A549 (cell line): ENCODE measurements around the gene CSTB. TPM values are rescaled to one million over a fixed set of nuclear protein-coding genes. Genes with fewer than 3 reads are reported as not detected.

Source experiments
- ATAC-seq, 2 experiments: fragments of 200-7000 bp in 1 of 2; fragments of >200 bp in 1 of 2; cut with Nextera tagmentation in 1 of 2; cut with Tn5 transposase in 1 of 2; 3 replicates each; pipeline versions ENCODE4 v1.8.0 to v1.9.1; 2018 to 2020; ENCODE audit warnings: mild to moderate bottlenecking in 1 of 2, moderate library complexity in 1 of 2
- CTCF ChIA-PET: fragments of 300-600 bp; sonication (Branson Sonifier 250); formaldehyde crosslinking; extraction: SDS; loops from one replicate; lab custom pipeline; 2021; ENCODE audit warnings: antibody characterized with exemption, inconsistent platforms; lab: Yijun Ruan, JAX
- POLR2A ChIA-PET: fragments of 350-600 bp; formaldehyde crosslinking; extraction: SDS; loops from one replicate; lab custom pipeline; 2021; ENCODE audit warnings: antibody characterized with exemption, inconsistent platforms; lab: Yijun Ruan, JAX
- DNase-seq, 2 experiments: peaks; one replicate each; pipeline versions ENCODE4 v3.0.0 to v3.0.0-alpha.2; 2011 to 2016; ENCODE audit warnings: low read depth in 1 of 2, low spot score in 1 of 2
- FAIRE-seq: peaks from 2 replicates; lab custom pipeline; 2011; peaks lifted over from hg19 to GRCh38; lab: Jason Lieb, UNC
- H3K27ac ChIP-seq, 2 experiments: fragments of >200 bp; sonication (Bioruptor Twin); formaldehyde crosslinking; 3 replicates each; pipeline ENCODE4 v1.5.1; 2016 to 2017
- H3K4me1 ChIP-seq: fragments of >200 bp; sonication (Bioruptor Twin); formaldehyde crosslinking; 3 replicates; pipeline ENCODE4 v1.6.1; 2016
- H3K4me2 ChIP-seq: fragments of >200 bp; sonication (Bioruptor Twin); formaldehyde crosslinking; 3 replicates; pipeline ENCODE4 v1.6.1; 2016
- H3K4me3 ChIP-seq: fragments of >200 bp; sonication (Bioruptor Twin); formaldehyde crosslinking; 3 replicates; pipeline ENCODE4 v1.5.1; 2016
- H3K9me3 ChIP-seq: fragments of >200 bp; sonication (Bioruptor Twin); formaldehyde crosslinking; 3 replicates; pipeline ENCODE4 v1.6.1; 2016
- CBX8 ChIP-seq: fragments of 200-600 bp; sonication (generic); IDR thresholded peaks from 2 replicates; pipeline ENCODE4 v1.6.1; 2016
- CEBPB ChIP-seq, 2 experiments: fragments of >200 bp in 1 of 2; sonication (Bioruptor Twin) in 1 of 2; formaldehyde crosslinking in 1 of 2; IDR thresholded peaks; 2 replicates each; pipeline ENCODE4 v1.6.1; 2012 to 2016
- CHD2 ChIP-seq: fragments of 150-350 bp; IDR thresholded peaks from 2 replicates; pipeline ENCODE4 v1.6.1; 2014; ENCODE audit warnings: low read length; ENCODE audit not compliant: partially characterized antibody
- EHF ChIP-seq: fragments of 250-450 bp; sonication (Bioruptor Pico); IDR thresholded peaks from 2 replicates; pipeline ENCODE4 v1.5.0; 2020; ENCODE audit warnings: mild to moderate bottlenecking
- HDAC2 ChIP-seq: fragments of 200-600 bp; sonication (generic); IDR thresholded peaks from 2 replicates; pipeline ENCODE4 v1.6.1; 2016
- HOXB5 ChIP-seq: fragments of 250-450 bp; sonication (Bioruptor Pico); IDR thresholded peaks from 2 replicates; pipeline ENCODE4 v1.5.0; 2020; ENCODE audit warnings: mild to moderate bottlenecking, moderate library complexity
- JUN ChIP-seq, 2 experiments: fragments of >200 bp; sonication (Bioruptor Twin); formaldehyde crosslinking; IDR thresholded peaks; 2 replicates in 1 of 2; 3 replicates in 1 of 2; pipeline ENCODE4 v1.6.1; 2016 to 2017
- MAZ ChIP-seq: fragments of 150-350 bp; IDR thresholded peaks from 2 replicates; pipeline ENCODE4 v1.6.1; 2014; ENCODE audit warnings: antibody characterized with exemption, low read depth, low read length, borderline replicate concordance
- RAD21 ChIP-seq, 2 experiments: fragments of >200 bp in 1 of 2; sonication (Bioruptor Twin) in 1 of 2; formaldehyde crosslinking in 1 of 2; IDR thresholded peaks in 1 of 2; conservative IDR thresholded peaks in 1 of 2; 2 replicates in 1 of 2; 3 replicates in 1 of 2; pipeline ENCODE4 v1.6.1; 2012 to 2018; ENCODE audit warnings: inconsistent platforms in 1 of 2
- RARB ChIP-seq: fragments of 250-450 bp; sonication (Bioruptor Pico); IDR thresholded peaks from 2 replicates; pipeline ENCODE4 v1.8.0; 2021; ENCODE audit warnings: mild to moderate bottlenecking, moderate library complexity
- RCOR1 ChIP-seq: fragments of 150-350 bp; IDR thresholded peaks from 2 replicates; pipeline ENCODE4 v1.6.1; 2014; ENCODE audit warnings: antibody characterized with exemption, low read length, low read depth
- RFX5 ChIP-seq: fragments of 450-650 bp; IDR thresholded peaks from 2 replicates; pipeline ENCODE4 v1.7.1; 2014; ENCODE audit warnings: antibody characterized with exemption, mild to moderate bottlenecking, moderate library complexity
- RNF2 ChIP-seq: fragments of 200-600 bp; sonication (generic); IDR thresholded peaks from 2 replicates; pipeline ENCODE4 v1.6.1; 2016; ENCODE audit warnings: low read depth, mild to moderate bottlenecking, antibody characterized with exemption, moderate library complexity, borderline replicate concordance
- ZC3H11A ChIP-seq: fragments of 450-650 bp; IDR thresholded peaks from 2 replicates; pipeline ENCODE4 v1.6.1; 2014; ENCODE audit warnings: antibody characterized with exemption, mild to moderate bottlenecking
- ZNF302 ChIP-seq: fragments of 250-450 bp; sonication (Bioruptor Pico); IDR thresholded peaks from 2 replicates; pipeline ENCODE4 v1.9.0; 2021; ENCODE audit warnings: inconsistent platforms, mild to moderate bottlenecking, moderate library complexity
- WGBS: methylation state at CpG from one replicate; pipeline ENCODE4 v1.1.6; 2017; ENCODE audit errors: missing lambda C conversion rate; 5-methylcytosine and 5-hydroxymethylcytosine counted together
- polyA plus RNA-seq, 4 experiments: library from polyadenylated mRNA; depleted of rRNA in 3 of 4; stranded (reverse); fragments of >200 nt; fragmentation: RNase III in 1 of 4; extraction: RNeasy Plus Mini Kit Qiagen cat#74134 plus additional on column Dnase treatment in 1 of 4; gene quantifications; 2 replicates in 3 of 4; 3 replicates in 1 of 4; pipeline ENCODE4 v1.2.3, GENCODE V29; 2011 to 2017
- TF ChIP-seq, protein P1 (sequence below): fragments of 250-450 bp; sonication (Bioruptor Pico); IDR thresholded peaks from 2 replicates; pipeline ENCODE4 v1.5.0; 2021; ENCODE audit warnings: mild to moderate bottlenecking, moderate library complexity, borderline replicate concordance
- TF ChIP-seq, protein P2 (sequence below): fragments of 250-450 bp; sonication (Bioruptor Pico); IDR thresholded peaks from 2 replicates; pipeline ENCODE4 v1.5.0; 2020; ENCODE audit warnings: low read depth, mild to moderate bottlenecking, moderate library complexity
- TF ChIP-seq, protein P3 (sequence below): fragments of 200-600 bp; sonication (generic); IDR thresholded peaks from 2 replicates; pipeline ENCODE4 v1.6.1; 2016; ENCODE audit warnings: antibody characterized with exemption, mild to moderate bottlenecking, moderate library complexity
- TF ChIP-seq, protein P4 (sequence below): IDR thresholded peaks from 2 replicates; pipeline ENCODE4 v1.6.1; 2012; ENCODE audit warnings: low read depth, borderline replicate concordance
- TF ChIP-seq, protein P5 (sequence below): IDR thresholded peaks from 2 replicates; pipeline ENCODE4 v1.6.1; 2012

CSTB gene
- polyA plus RNA-seq, 2 of the 4 experiments (the other 2 are of a cell fraction) = 42.9 to 101 TPM

DNA sequence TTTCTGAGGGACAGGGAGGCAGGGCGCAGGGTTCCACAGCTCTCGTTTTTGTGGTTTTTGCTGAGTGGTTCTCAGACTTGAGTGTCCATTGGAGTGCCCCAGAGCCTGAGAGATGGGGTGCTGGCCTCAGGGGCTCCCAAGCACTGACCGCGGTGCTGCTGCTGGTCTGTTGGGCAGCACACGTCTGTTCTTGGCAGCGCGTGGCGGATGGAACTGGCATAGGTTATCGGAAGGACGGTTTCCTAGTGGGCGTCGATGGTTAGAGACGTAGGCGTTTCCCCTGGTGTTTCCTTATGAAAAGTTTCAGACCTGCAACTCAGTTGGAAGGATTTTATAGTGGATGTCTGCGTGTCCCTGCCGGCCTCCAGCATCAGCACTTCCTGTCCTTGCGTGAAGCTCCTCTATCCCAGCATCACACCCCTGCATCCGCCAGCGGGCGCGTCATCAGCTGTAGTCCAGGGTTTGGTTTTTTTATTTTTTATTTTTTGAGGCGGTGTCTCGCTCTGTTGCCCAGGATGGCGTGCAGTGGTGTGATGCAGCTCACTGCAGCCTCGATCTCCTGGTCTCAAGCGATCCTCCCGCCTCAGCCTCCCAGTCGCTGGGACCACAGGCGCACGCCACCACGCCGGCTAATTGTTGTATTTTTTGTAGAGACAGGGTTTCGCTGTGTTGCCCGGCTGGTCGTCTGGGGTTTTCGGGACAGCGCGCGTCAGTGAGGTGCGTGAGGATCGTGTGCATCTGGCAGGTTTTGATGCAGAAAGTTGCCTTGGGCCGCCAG is 25.1 kb upstream of the CSTB start:
- POLR2A ChIA-PET = no interaction called here

DNA sequence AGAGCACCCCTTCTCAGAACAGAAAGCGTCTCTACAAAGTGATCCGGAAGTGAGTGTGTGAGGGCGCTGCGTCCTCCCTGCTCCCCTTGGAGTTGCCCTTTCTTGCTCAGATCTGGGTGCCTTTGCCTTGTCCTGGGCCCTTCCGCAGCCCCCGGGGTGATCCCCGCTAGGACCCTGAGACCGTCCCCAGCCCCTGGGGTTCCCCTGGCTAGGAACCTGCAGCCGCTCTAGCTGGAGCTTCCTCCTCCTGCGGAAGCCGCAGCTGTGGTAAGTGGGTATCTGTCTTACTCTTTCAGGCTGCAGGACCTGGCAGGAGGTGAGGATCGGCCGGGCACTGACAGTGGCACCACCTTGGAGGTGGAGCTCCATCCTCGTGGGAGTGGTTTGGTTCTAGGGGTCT is 24.5 kb upstream of the CSTB start:
- DNase-seq = no peak
- POLR2A ChIA-PET = no interaction called here
- no peak for TF ChIP-seq ZC3H11A
- no peak for TF ChIP-seq RFX5

More for the DNA sequence above, 25.1 kb upstream of the CSTB start:
- Histone ChIP-seq H3K27ac (no peak overlapping the region), H3K4me2 (no peak overlapping the region), H3K4me1 (no peaks in the 10 kb centered on the region)
- TF ChIP-seq RFX5 (no peak), HOXB5 (CRISPR knock-in tag) (no peak), JUN (IDR thresholded peaks at IDR 0.05) (no peak), CEBPB (IDR thresholded peaks at IDR 0.05) (no peak), EHF (CRISPR knock-in tag) (no peak), RARB (CRISPR knock-in tag) (no peak), RAD21 (conservative IDR thresholded peaks at IDR 0.05 in 1 of 2, IDR thresholded peaks at IDR 0.05 in 1 of 2) (no peak), RCOR1 (no peak), CHD2 (no peak), CBX8 (no peak), MAZ (no peak), RNF2 (no peak), HDAC2 (no peak), ZNF302 (no peak)
- TF ChIP-seq, protein P1, sequence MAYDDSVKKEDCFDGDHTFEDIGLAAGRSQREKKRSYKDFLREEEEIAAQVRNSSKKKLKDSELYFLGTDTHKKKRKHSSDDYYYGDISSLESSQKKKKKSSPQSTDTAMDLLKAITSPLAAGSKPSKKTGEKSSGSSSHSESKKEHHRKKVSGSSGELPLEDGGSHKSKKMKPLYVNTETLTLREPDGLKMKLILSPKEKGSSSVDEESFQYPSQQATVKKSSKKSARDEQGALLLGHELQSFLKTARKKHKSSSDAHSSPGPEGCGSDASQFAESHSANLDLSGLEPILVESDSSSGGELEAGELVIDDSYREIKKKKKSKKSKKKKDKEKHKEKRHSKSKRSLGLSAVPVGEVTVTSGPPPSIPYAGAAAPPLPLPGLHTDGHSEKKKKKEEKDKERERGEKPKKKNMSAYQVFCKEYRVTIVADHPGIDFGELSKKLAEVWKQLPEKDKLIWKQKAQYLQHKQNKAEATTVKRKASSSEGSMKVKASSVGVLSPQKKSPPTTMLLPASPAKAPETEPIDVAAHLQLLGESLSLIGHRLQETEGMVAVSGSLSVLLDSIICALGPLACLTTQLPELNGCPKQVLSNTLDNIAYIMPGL = no peak
- TF ChIP-seq, protein P2, sequence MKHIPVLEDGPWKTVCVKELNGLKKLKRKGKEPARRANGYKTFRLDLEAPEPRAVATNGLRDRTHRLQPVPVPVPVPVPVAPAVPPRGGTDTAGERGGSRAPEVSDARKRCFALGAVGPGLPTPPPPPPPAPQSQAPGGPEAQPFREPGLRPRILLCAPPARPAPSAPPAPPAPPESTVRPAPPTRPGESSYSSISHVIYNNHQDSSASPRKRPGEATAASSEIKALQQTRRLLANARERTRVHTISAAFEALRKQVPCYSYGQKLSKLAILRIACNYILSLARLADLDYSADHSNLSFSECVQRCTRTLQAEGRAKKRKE (CRISPR knock-in tag) = no peak
- TF ChIP-seq, protein P3, sequence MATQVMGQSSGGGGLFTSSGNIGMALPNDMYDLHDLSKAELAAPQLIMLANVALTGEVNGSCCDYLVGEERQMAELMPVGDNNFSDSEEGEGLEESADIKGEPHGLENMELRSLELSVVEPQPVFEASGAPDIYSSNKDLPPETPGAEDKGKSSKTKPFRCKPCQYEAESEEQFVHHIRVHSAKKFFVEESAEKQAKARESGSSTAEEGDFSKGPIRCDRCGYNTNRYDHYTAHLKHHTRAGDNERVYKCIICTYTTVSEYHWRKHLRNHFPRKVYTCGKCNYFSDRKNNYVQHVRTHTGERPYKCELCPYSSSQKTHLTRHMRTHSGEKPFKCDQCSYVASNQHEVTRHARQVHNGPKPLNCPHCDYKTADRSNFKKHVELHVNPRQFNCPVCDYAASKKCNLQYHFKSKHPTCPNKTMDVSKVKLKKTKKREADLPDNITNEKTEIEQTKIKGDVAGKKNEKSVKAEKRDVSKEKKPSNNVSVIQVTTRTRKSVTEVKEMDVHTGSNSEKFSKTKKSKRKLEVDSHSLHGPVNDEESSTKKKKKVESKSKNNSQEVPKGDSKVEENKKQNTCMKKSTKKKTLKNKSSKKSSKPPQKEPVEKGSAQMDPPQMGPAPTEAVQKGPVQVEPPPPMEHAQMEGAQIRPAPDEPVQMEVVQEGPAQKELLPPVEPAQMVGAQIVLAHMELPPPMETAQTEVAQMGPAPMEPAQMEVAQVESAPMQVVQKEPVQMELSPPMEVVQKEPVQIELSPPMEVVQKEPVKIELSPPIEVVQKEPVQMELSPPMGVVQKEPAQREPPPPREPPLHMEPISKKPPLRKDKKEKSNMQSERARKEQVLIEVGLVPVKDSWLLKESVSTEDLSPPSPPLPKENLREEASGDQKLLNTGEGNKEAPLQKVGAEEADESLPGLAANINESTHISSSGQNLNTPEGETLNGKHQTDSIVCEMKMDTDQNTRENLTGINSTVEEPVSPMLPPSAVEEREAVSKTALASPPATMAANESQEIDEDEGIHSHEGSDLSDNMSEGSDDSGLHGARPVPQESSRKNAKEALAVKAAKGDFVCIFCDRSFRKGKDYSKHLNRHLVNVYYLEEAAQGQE = no peak
- TF ChIP-seq, protein P4, sequence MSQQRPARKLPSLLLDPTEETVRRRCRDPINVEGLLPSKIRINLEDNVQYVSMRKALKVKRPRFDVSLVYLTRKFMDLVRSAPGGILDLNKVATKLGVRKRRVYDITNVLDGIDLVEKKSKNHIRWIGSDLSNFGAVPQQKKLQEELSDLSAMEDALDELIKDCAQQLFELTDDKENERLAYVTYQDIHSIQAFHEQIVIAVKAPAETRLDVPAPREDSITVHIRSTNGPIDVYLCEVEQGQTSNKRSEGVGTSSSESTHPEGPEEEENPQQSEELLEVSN = no peak
- TF ChIP-seq, protein P5, sequence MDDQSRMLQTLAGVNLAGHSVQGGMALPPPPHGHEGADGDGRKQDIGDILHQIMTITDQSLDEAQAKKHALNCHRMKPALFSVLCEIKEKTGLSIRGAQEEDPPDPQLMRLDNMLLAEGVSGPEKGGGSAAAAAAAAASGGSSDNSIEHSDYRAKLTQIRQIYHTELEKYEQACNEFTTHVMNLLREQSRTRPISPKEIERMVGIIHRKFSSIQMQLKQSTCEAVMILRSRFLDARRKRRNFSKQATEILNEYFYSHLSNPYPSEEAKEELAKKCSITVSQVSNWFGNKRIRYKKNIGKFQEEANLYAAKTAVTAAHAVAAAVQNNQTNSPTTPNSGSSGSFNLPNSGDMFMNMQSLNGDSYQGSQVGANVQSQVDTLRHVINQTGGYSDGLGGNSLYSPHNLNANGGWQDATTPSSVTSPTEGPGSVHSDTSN = no peak
- TF ChIP-seq, all 56 proteins: peak for 0
- H3K4me3 ChIP-seq = no peak overlapping the region
- CTCF ChIA-PET = interaction anchor here (0.6 to 1.5 kb wide), 3 partner anchors 10 to 194 kb away, joined by 3 to 9 read pairs (median 4); partner anchors contain the start of gene RRP1
- no peak for FAIRE-seq
- H3K9me3 ChIP-seq = no peaks in the 10 kb centered on the region
- ATAC-seq = no peak
- 95% methylated on average over 36 of the region's 42 CpGs for WGBS
- DNase-seq = no peak

More for the DNA sequence above, 24.5 kb upstream of the CSTB start:
- WGBS = 95% methylated on average over 5 of the region's 14 CpGs
- H3K4me1 ChIP-seq = no peaks in the 10 kb centered on the region
- no peaks in the 10 kb centered on the region for H3K9me3 ChIP-seq
- FAIRE-seq (no peak), ATAC-seq (no peak)
- CTCF ChIA-PET = interaction anchor here (1.1 to 1.5 kb wide), 2 partner anchors 10 to 11 kb away, joined by 4 to 9 read pairs; partner anchors contain the start of gene RRP1
- H3K27ac ChIP-seq = no peak overlapping the region
- no peak overlapping the region for H3K4me3 ChIP-seq
- no peak overlapping the region for H3K4me2 ChIP-seq
